Fibroblast of lung (primary cell): ENCODE data around the gene TMTC2. TPM values are rescaled to one million over a fixed set of nuclear protein-coding genes. Genes with fewer than 3 reads are reported as not detected.

ENCODE experiments used
- DNase-seq, 2 donors: peaks; one replicate each; pipeline versions ENCODE4 v3.0.0 to v3.0.0-alpha.2; 2010; ENCODE audit warnings: low read depth in 2 of 2
- H2AFZ ChIP-seq: 2 replicates; pipeline ENCODE4 v1.5.1; 2012; ENCODE audit warnings: low read length, control low read depth, inconsistent platforms
- H3K27ac ChIP-seq: 2 replicates; pipeline ENCODE4 v1.5.1; 2011; ENCODE audit warnings: low read length, control low read depth; ENCODE audit not compliant: insufficient read depth
- H3K27me3 ChIP-seq: 2 replicates; pipeline ENCODE4 v1.5.1; 2011; ENCODE audit warnings: mild to moderate bottlenecking, low read length; ENCODE audit not compliant: control insufficient read depth, insufficient read depth
- H3K36me3 ChIP-seq: 2 replicates; pipeline ENCODE4 v1.5.1; 2011; ENCODE audit warnings: low read length; ENCODE audit not compliant: control insufficient read depth, insufficient read depth
- H3K4me1 ChIP-seq: 2 replicates; pipeline ENCODE4 v1.5.1; 2011; ENCODE audit warnings: low read length; ENCODE audit not compliant: control insufficient read depth, insufficient read depth; ENCODE audit errors: extremely low read depth
- H3K4me2 ChIP-seq: 2 replicates; pipeline ENCODE4 v1.5.1; 2011; ENCODE audit warnings: low read length, control low read depth; ENCODE audit not compliant: insufficient read depth; ENCODE audit errors: extremely low read depth
- H3K4me3 ChIP-seq, 4 experiments: fragments of 200-600 bp in 1 of 4; sonication (generic) in 1 of 4; replicated peaks in 1 of 4; 2 replicates each; pipeline ENCODE4 v1.5.1; 2011 to 2016; ENCODE audit warnings: low read length in 4 of 4, low read depth in 3 of 4, mild to moderate bottlenecking in 3 of 4, control low read depth in 2 of 4, inconsistent platforms in 1 of 4, mixed read lengths in 1 of 4; ENCODE audit not compliant: insufficient read depth in 1 of 4; ENCODE audit errors: control extremely low read depth in 1 of 4
- H3K79me2 ChIP-seq: 2 replicates; pipeline ENCODE4 v1.5.1; 2012; ENCODE audit warnings: mild to moderate bottlenecking, low read length, inconsistent platforms; ENCODE audit not compliant: control insufficient read depth, insufficient read depth
- H3K9ac ChIP-seq: 2 replicates; pipeline ENCODE4 v1.5.1; 2011; ENCODE audit warnings: mild to moderate bottlenecking, low read length, control low read depth; ENCODE audit not compliant: insufficient read depth
- H3K9me3 ChIP-seq: 2 replicates; pipeline ENCODE4 v1.5.1; 2012; ENCODE audit warnings: low read depth, low read length; ENCODE audit not compliant: control insufficient read depth, insufficient read depth
- H4K20me1 ChIP-seq: 2 replicates; pipeline ENCODE4 v1.5.1; 2011; ENCODE audit warnings: low read length; ENCODE audit not compliant: control insufficient read depth, insufficient read depth; ENCODE audit errors: extremely low read depth
- EZH2 ChIP-seq: IDR thresholded peaks from 2 replicates; pipeline ENCODE4 v1.5.1; 2012; ENCODE audit warnings: low read length, control low read depth, mild to moderate bottlenecking; ENCODE audit errors: missing control alignments
- polyA plus RNA-seq, 2 donors: library from polyadenylated mRNA; depleted of rRNA in 1 of 2; stranded (reverse) in 1 of 2; unstranded in 1 of 2; fragments of >200 nt; gene quantifications; 2 replicates each; pipeline ENCODE4 v1.2.1, GENCODE V29; 2011 to 2012; ENCODE audit warnings: missing spikeins in 1 of 2
- total RNA-seq: library from RNA; depleted of rRNA; stranded (reverse); fragments of >200 nt; gene quantifications from 2 replicates; pipeline ENCODE4 v1.2.1, GENCODE V29; 2014
- TF ChIP-seq, protein P1 (sequence below), 2 donors: IDR thresholded peaks in 1 of 2; conservative IDR thresholded peaks in 1 of 2; 1 replicate in 1 of 2; 2 replicates in 1 of 2; pipeline ENCODE4 v1.5.1; 2011 to 2012; ENCODE audit warnings: low read length in 2 of 2, control low read depth in 1 of 2, inconsistent platforms in 1 of 2, low read depth in 1 of 2, mild to moderate bottlenecking in 1 of 2

Gene TMTC2
- total and polyA plus RNA-seq, 2 donors (not counting 1 experiment from before 2014, with no cell fraction given), result 3.5 to 9.7 TPM

DNA sequence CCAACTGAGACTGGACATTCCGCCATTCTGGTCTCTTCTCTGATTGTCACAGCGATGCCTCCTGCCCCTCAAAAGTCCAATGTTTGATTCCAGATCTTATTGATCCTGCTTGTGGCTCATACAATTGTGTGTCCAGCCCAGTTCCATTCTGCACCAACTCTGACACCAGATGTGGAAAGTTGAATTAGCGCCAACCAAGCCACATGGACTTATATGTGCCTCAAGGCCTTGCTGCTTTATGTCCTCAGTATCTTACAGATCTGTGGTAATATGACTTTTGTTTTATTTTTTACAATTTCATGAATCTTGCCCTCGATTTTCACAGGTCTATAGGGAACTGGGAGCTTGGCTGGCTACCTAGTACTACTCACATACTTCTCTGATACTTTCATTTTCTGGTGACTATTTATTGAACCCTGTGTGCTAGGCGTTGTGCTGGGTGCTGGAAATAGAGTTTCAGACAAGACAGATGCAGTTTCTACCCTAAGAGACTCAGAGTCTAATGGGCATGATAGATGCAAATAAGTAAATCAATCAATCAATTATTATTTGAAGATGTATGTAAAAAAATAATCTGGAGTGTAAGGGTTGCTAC, 472.0 kb downstream of the TMTC2 start:
- Histone ChIP-seq H3K9ac (no peak overlapping the region), H3K4me2 (no peak overlapping the region), H3K4me3 (no peak overlapping the region), H3K27ac (no peak overlapping the region), H3K27me3 (no peaks in the 10 kb centered on the region), H3K36me3 (no peaks in the 10 kb centered on the region), H4K20me1 (no peaks in the 10 kb centered on the region), H3K79me2 (no peaks in the 10 kb centered on the region), H3K4me1 (no peaks in the 10 kb centered on the region), H3K9me3 (no peaks in the 10 kb centered on the region), H2AFZ (no peak overlapping the region)
- no peak for DNase-seq
- TF ChIP-seq, protein P1, sequence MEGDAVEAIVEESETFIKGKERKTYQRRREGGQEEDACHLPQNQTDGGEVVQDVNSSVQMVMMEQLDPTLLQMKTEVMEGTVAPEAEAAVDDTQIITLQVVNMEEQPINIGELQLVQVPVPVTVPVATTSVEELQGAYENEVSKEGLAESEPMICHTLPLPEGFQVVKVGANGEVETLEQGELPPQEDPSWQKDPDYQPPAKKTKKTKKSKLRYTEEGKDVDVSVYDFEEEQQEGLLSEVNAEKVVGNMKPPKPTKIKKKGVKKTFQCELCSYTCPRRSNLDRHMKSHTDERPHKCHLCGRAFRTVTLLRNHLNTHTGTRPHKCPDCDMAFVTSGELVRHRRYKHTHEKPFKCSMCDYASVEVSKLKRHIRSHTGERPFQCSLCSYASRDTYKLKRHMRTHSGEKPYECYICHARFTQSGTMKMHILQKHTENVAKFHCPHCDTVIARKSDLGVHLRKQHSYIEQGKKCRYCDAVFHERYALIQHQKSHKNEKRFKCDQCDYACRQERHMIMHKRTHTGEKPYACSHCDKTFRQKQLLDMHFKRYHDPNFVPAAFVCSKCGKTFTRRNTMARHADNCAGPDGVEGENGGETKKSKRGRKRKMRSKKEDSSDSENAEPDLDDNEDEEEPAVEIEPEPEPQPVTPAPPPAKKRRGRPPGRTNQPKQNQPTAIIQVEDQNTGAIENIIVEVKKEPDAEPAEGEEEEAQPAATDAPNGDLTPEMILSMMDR (conservative IDR thresholded peaks at IDR 0.05 in 1 of 2, IDR thresholded peaks at IDR 0.05 in 1 of 2; ENCODE audit: low read depth in 1 of 2, low read length in 2 of 2), result no peak
- no peak for TF ChIP-seq EZH2

DNA sequence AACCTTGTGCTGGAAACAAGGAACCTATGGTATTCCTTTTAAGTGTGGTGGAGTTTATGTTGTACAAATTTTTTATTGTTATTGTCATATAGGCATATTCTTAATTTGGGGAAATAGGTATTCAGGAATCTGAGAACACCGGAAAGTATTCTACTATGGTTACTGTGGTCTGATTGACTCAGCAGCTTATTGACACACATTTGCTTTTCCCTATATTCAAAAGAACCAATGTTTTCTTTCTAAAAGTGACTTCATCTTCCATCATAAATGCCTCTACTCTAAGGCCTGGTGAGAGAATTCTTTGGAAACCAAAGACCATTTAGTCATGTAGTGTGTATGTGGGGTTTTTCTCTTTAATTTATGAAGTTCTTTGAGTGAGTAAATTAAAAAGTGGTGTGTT, 474.8 kb downstream of the TMTC2 start:
- Histone ChIP-seq H3K4me3 (no peak overlapping the region), H3K4me1 (no peaks in the 10 kb centered on the region), H3K79me2 (no peaks in the 10 kb centered on the region), H3K4me2 (no peak overlapping the region), H2AFZ (no peak overlapping the region), H3K36me3 (no peaks in the 10 kb centered on the region), H4K20me1 (no peaks in the 10 kb centered on the region), H3K9me3 (no peaks in the 10 kb centered on the region), H3K27ac (no peak overlapping the region), H3K27me3 (no peaks in the 10 kb centered on the region), H3K9ac (no peak overlapping the region)
- TF ChIP-seq, protein P1 (conservative IDR thresholded peaks at IDR 0.05 in 1 of 2, IDR thresholded peaks at IDR 0.05 in 1 of 2; ENCODE audit: low read depth in 1 of 2, low read length in 2 of 2), result no peak
- TF ChIP-seq EZH2, result no peak
- peak in 1 of 2 donors; percentile 74 for DNase-seq

DNA sequence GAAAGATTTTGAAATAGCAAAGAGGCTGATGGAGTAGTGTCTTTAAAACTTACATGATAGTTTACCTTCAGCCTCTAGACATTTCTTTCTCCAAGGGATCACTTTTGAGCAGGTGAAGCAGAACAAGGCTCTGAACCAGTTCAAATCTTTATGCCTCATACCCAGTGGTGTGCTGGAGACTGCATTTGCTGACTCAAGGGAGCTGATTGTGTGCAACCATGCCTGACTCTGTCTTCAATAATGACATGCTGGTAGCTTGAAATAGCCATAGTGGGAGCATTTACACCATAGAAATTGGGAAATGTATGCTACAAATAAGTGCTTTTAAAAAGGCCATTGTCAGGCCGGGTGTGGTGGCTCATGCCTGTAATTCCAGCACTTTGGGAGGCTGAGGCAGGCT, 482.0 kb downstream of the TMTC2 start:
- Histone ChIP-seq H3K4me2 (no peak overlapping the region), H3K9ac (no peak overlapping the region), H4K20me1 (no peaks in the 10 kb centered on the region), H3K9me3 (no peaks in the 10 kb centered on the region), H3K27me3 (no peaks in the 10 kb centered on the region), H3K4me1 (no peaks in the 10 kb centered on the region), H3K4me3 (no peak overlapping the region), H2AFZ (no peak overlapping the region), H3K27ac (no peak overlapping the region), H3K79me2 (no peaks in the 10 kb centered on the region), H3K36me3 (no peaks in the 10 kb centered on the region)
- no peak for DNase-seq
- no peak for TF ChIP-seq EZH2
- TF ChIP-seq, protein P1 (conservative IDR thresholded peaks at IDR 0.05 in 1 of 2, IDR thresholded peaks at IDR 0.05 in 1 of 2; ENCODE audit: low read depth in 1 of 2, low read length in 2 of 2), result no peak
